NOMO-1 treated with dmso at 0.1 percent for 144 hours (cell line): ENCODE measurements around the gene SNED1.

Experiments
- DNase-seq: peaks from one replicate; lab custom pipeline; 2025; ENCODE audit not compliant: unreplicated experiment; lab: John Stamatoyannopoulos, UW

SNED1 gene

DNA sequence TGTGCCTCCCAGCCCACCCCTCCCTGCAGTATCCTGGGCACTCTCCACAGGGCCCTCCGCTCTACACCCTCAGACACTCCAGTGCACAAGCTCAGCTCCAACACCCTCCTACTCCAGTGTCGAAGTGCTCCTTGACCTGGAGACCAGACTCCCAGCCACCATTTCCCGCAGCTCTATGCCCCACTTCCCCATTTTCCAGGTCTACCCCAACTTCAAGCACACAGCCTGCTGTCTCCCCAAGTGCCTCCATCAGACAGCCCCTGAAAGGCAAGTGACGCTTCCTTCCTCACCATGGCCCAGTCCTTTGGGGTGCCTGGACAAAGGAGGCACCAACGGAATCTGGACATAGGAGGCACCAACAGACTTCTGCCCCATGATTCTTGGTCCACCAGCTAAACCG lies 143.6 kb downstream of the SNED1 start:
- no peak for DNase-seq

DNA sequence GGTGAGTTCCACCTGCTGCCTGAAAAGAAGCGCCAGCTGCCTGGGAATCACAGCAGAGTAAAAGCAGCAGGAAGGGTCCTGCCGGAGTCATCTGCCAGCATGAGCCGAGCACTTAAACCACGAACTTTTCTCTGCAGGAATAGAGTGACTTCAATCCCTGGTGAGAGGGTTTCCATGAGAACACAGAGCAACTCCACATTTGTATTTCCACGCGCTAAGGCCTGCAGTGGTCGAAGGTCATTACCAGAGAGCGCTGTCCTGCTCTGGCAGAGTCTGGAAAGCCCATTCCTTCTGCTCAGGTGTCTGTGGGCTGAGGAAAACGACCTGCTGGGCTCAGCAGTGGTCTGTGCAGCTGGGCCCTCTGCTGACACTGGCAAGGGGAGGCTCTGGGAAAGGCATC lies 144.2 kb downstream of the SNED1 start:
- DNase-seq, result no peak
